Prostate gland (tissue), 2 donors: Measurements from ENCODE around the gene DOCK10. TPM values are rescaled to one million over a fixed set of nuclear protein-coding genes. Genes with fewer than 3 reads are reported as not detected.

Source experiments
- DNase-seq: peaks from one replicate; pipeline ENCODE4 v3.0.0-alpha.2; 2019; ENCODE audit warnings: low spot score
- H3K27ac ChIP-seq, 2 donors: fragments of 200-600 bp; sonication (generic); 2 replicates each; pipeline ENCODE4 v1.5.1; 2017 to 2019
- H3K27me3 ChIP-seq: fragments of 200-600 bp; sonication (generic); replicated peaks from 2 replicates; pipeline ENCODE4 v1.5.1; 2019; ENCODE audit not compliant: insufficient read depth
- H3K36me3 ChIP-seq, 2 donors: fragments of 200-600 bp; sonication (generic); 1 replicate in 1 of 2; 2 replicates in 1 of 2; pipeline versions ENCODE4 v1.5.1 to v1.8.1; 2017 to 2019
- H3K4me1 ChIP-seq: fragments of 200-600 bp; sonication (generic); replicated peaks from 2 replicates; pipeline ENCODE4 v1.5.1; 2019
- H3K4me3 ChIP-seq, 2 donors: fragments of 200-600 bp; sonication (generic); 2 replicates each; pipeline ENCODE4 v1.5.1; 2017 to 2019
- H3K9me3 ChIP-seq: fragments of 200-600 bp; sonication (generic); 2 replicates; pipeline ENCODE4 v1.5.1; 2017
- POLR2A ChIP-seq: fragments of 450-650 bp; IDR thresholded peaks from one replicate; pipeline ENCODE4 v1.6.1; 2016; ENCODE audit warnings: antibody characterized with exemption, mild to moderate bottlenecking
- POLR2AphosphoS5 ChIP-seq: sonication (generic); formaldehyde crosslinking; IDR thresholded peaks from one replicate; pipeline ENCODE4 v1.6.1; 2017; ENCODE audit warnings: antibody characterized with exemption
- WGBS: methylation state at CpG from one replicate; pipeline ENCODE4 v1.1.5; 2018; 5-methylcytosine and 5-hydroxymethylcytosine counted together
- intact Hi-C: fragments of 100-400 bp; cut with DNase I; formaldehyde crosslinking; loops from one replicate; pipeline ENCODE4 v1.14.2; 2022
- total RNA-seq, 2 donors: library from RNA; depleted of rRNA; stranded (reverse); fragments of >200 nt; gene quantifications; one replicate each; pipeline ENCODE4 v1.1.0, GENCODE V29; 2016
- TF ChIP-seq, protein P1 (sequence below), 4 experiments: fragments of 200-600 bp in 2 of 4; fragments of 450-650 bp in 2 of 4; sonication (generic) in 2 of 4; IDR thresholded peaks; 1 replicate in 3 of 4; 2 replicates in 1 of 4; pipeline ENCODE4 v1.5.1; 2016 to 2019; ENCODE audit warnings: antibody characterized with exemption in 4 of 4, mild to moderate bottlenecking in 2 of 4, moderate library complexity in 2 of 4

DOCK10 gene
- total RNA-seq, 2 donors from 2014 or later: 4.8 to 6.2 TPM

DNA sequence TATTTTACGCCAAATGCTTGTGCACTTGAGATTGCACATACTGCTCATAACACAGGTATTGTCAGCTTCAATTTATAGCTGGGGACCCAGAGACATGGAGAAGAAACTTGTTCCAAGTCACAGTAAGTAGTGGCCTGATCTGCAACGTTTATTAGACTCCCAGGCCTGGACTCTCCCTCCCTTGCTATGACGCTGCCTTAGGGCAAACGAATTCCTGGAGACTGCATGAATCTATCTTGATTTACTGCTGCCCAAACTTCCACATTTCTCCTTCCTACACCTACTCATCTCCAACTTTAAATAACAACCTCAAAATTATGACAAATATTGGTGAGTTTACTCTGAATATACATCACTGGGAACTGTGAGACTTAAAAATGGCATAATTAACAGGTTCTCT, 181.0 kb downstream of the DOCK10 start:
- no peak for DNase-seq
- Histone ChIP-seq H3K4me3 (no peak overlapping the region), H3K36me3 (no peaks in the 10 kb centered on the region), H3K4me1 (no peaks in the 10 kb centered on the region), H3K9me3 (no peaks in the 10 kb centered on the region), H3K27ac (no peak overlapping the region), H3K27me3 (no peaks in the 10 kb centered on the region)
- WGBS: 46% methylated on average over 4 of the region's 4 CpGs
- TF ChIP-seq POLR2A (no peak), POLR2AphosphoS5 (no peak)
- TF ChIP-seq, protein P1, sequence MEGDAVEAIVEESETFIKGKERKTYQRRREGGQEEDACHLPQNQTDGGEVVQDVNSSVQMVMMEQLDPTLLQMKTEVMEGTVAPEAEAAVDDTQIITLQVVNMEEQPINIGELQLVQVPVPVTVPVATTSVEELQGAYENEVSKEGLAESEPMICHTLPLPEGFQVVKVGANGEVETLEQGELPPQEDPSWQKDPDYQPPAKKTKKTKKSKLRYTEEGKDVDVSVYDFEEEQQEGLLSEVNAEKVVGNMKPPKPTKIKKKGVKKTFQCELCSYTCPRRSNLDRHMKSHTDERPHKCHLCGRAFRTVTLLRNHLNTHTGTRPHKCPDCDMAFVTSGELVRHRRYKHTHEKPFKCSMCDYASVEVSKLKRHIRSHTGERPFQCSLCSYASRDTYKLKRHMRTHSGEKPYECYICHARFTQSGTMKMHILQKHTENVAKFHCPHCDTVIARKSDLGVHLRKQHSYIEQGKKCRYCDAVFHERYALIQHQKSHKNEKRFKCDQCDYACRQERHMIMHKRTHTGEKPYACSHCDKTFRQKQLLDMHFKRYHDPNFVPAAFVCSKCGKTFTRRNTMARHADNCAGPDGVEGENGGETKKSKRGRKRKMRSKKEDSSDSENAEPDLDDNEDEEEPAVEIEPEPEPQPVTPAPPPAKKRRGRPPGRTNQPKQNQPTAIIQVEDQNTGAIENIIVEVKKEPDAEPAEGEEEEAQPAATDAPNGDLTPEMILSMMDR (IDR thresholded peaks at IDR 0.05): no peak
- intact Hi-C loops: no loop called here

DNA sequence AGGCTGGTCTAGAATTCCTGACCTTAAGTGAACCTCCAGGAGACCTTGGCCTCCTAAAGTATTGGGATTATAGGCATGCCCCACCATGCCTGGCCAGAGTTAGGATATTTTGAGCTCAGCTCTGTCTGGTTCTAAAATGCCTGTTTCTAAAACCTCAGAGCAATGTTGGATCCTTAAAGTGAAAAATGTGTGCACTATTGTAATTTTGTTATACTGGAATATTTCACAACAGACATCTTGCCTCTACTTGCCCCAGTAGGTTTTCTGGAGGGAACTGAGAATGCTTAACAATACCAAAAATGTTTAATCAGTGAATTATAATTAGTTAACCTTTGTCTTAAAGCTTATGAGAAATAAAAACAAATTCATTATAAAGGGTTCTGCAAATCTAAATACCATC, 181.5 kb downstream of the DOCK10 start:
- H3K27ac ChIP-seq: no peak overlapping the region
- intact Hi-C loops: no loop called here
- no peak overlapping the region for H3K4me3 ChIP-seq
- no peak for DNase-seq
- H3K36me3 ChIP-seq: no peaks in the 10 kb centered on the region
- H3K9me3 ChIP-seq: no peaks in the 10 kb centered on the region
- no peaks in the 10 kb centered on the region for H3K4me1 ChIP-seq
- TF ChIP-seq, protein P1 (IDR thresholded peaks at IDR 0.05): no peak
- no peak for TF ChIP-seq POLR2AphosphoS5
- no peak for TF ChIP-seq POLR2A
- H3K27me3 ChIP-seq: no peaks in the 10 kb centered on the region

DNA sequence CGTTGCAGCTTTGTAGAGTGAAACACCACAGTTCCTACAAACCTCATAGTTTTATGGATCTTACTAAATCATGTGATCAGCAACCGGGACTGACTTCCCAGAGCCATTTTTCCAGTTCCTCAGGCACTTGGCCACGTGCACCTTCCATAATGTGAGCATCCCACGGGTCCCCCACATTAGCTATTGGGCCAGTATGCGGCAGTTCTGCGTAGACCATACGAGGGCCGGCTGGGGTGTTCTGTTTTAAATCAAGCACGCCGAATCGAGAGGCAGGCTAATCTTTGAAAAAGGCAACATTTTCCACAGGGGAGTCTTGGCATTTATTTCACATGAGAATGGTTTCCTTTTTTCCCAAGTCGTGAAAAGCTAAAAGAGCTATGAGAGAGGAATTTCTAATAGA, 190.5 kb downstream of the DOCK10 start:
- WGBS: 52% methylated on average over 12 of the region's 12 CpGs
- H3K27ac ChIP-seq: no peak overlapping the region
- no peak for TF ChIP-seq POLR2A
- TF ChIP-seq, protein P1 (IDR thresholded peaks at IDR 0.05): no peak
- TF ChIP-seq POLR2AphosphoS5: no peak
- intact Hi-C loops: no loop called here
- no peaks in the 10 kb centered on the region for H3K36me3 ChIP-seq
- H3K9me3 ChIP-seq: no peaks in the 10 kb centered on the region
- H3K27me3 ChIP-seq: no peaks in the 10 kb centered on the region
- no peak overlapping the region for H3K4me3 ChIP-seq
- DNase-seq: no peak
- H3K4me1 ChIP-seq: no peaks in the 10 kb centered on the region

DNA sequence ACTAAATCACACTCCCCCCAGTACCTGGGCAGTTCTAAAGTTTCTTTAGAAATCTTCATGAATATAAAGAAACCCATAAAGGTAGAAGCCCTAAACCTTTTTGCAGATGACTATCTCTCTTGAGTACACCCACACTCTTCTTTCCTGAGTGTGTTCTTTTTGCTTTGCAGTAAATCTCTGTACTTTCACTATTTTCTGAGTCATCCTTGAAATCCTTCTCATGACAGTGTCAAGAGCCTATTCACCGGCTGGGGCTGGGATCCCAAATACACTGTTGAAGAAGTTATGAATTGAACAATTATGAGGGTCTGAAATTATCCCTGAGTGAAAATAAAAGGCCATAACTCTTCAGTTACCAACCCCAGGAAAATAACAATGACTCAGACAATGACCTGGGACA, 192.2 kb downstream of the DOCK10 start:
- Histone ChIP-seq H3K4me3 (no peak overlapping the region), H3K36me3 (no peaks in the 10 kb centered on the region), H3K4me1 (no peaks in the 10 kb centered on the region), H3K27me3 (no peaks in the 10 kb centered on the region), H3K9me3 (no peaks in the 10 kb centered on the region), H3K27ac (no peak overlapping the region)
- 96% methylated on average over 1 of the region's 1 CpG for WGBS
- intact Hi-C loops: no loop called here
- DNase-seq: no peak
- TF ChIP-seq, protein P1 (IDR thresholded peaks at IDR 0.05): no peak
- TF ChIP-seq POLR2A (no peak), POLR2AphosphoS5 (no peak)

DNA sequence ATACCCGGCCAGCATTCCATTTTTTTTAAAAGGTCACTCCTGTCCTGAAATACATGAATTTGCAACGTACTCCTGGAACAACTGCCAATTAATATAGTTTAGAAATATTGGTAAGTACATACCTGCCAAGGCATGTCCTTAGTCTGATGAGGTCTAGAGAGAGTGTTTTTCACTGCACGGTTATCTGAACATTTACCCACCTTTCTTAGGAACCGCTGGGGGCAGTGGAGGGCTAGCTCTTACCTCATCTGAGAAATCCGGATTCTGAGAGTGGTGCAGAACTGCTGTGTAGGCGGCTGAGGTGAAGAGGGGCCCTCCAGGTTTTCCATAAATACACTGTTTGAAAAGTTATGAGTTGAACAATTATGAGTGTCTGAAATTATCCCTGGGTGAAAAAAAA, 193.0 kb downstream of the DOCK10 start:
- 73% methylated on average over 6 of the region's 6 CpGs for WGBS
- TF ChIP-seq, protein P1 (IDR thresholded peaks at IDR 0.05): no peak
- TF ChIP-seq POLR2AphosphoS5 (no peak), POLR2A (no peak)
- no peak overlapping the region for H3K27ac ChIP-seq

More for the DNA sequence above, 193.0 kb downstream of the DOCK10 start:
- no peaks in the 10 kb centered on the region for H3K9me3 ChIP-seq
- H3K4me1 ChIP-seq: no peaks in the 10 kb centered on the region
- no peaks in the 10 kb centered on the region for H3K27me3 ChIP-seq
- H3K36me3 ChIP-seq: no peaks in the 10 kb centered on the region
- intact Hi-C loops: no loop called here
- no peak overlapping the region for H3K4me3 ChIP-seq
- no peak for DNase-seq
